ENCODE measurements around the gene KCTD19.

GRCh38 chr16:67291461-67291860, 35.1 kb downstream of the KCTD19 start:
- TF ChIP-seq CTCF (conservative IDR thresholded peaks at IDR 0.05; ENCODE audit: low read depth, low read length) (no peak), EZH2phosphoT487 (IDR thresholded peaks at IDR 0.05; ENCODE audit: borderline replicate concordance, low read length) (no peak), EZH2 (IDR thresholded peaks at IDR 0.05; ENCODE audit: low read length, unreplicated experiment) (no peak)

Data from PC-3 (cell line).